IMR-90 (cell line): Measurements from ENCODE around the gene CAPS2. TPM values are rescaled to one million over a fixed set of nuclear protein-coding genes. Genes with fewer than 3 reads are reported as not detected.

ENCODE experiments used
- ATAC-seq: fragments of 200-7000 bp; cut with Tn5 transposase; 2 replicates; pipeline ENCODE4 v1.9.1; 2020; ENCODE audit warnings: low read depth, mild to moderate bottlenecking, moderate library complexity
- BruUV-seq: library from RNA; stranded (reverse); fragments of 400-500 nt; replicated peaks from 2 replicates; lab custom pipeline; 2021; lab: Mats Ljungman, UMichigan
- CTCF ChIA-PET: fragments of 300-600 bp; formaldehyde crosslinking; extraction: SDS; loops from one replicate; lab custom pipeline; 2021; ENCODE audit warnings: antibody characterized with exemption; lab: Yijun Ruan, JAX
- POLR2A ChIA-PET: fragments of 300-600 bp; sonication (Branson Sonifier 250); formaldehyde crosslinking; loops from one replicate; lab custom pipeline; 2022; ENCODE audit warnings: antibody characterized with exemption; ENCODE audit not compliant: unreplicated experiment; lab: Charles Lee
- DNase-seq: peaks from one replicate; pipeline ENCODE4 v3.0.0; 2013
- H2AFZ ChIP-seq: replicated peaks from 2 replicates; pipeline ENCODE3; 2013; ENCODE audit warnings: low read length, mild to moderate bottlenecking; ENCODE audit not compliant: poor library complexity
- H2AK5ac ChIP-seq: 2 replicates; pipeline ENCODE4 v1.6.1; 2013; ENCODE audit warnings: low read depth, low read length, inconsistent platforms
- H2AK9ac ChIP-seq: replicated peaks from 2 replicates; pipeline ENCODE3; 2013; ENCODE audit warnings: mild to moderate bottlenecking, low read depth, low read length, moderate library complexity; ENCODE audit not compliant: poor library complexity
- H2BK120ac ChIP-seq: 2 replicates; pipeline ENCODE4 v1.6.1; 2013; ENCODE audit warnings: low read depth, low read length, inconsistent platforms
- H2BK15ac ChIP-seq: 3 replicates; pipeline ENCODE4 v1.6.1; 2013; ENCODE audit warnings: low read depth, low read length, inconsistent platforms
- H2BK20ac ChIP-seq: 2 replicates; pipeline ENCODE4 v1.6.1; 2013; ENCODE audit warnings: low read depth, mild to moderate bottlenecking, inconsistent platforms, low read length, moderate library complexity
- H2BK5ac ChIP-seq: 2 replicates; pipeline ENCODE4 v1.6.1; 2013; ENCODE audit warnings: mild to moderate bottlenecking, low read depth, low read length, inconsistent platforms; ENCODE audit not compliant: poor library complexity, severe bottlenecking
- H3K14ac ChIP-seq: replicated peaks from 2 replicates; pipeline ENCODE4 v1.6.1; 2013; ENCODE audit warnings: low read depth, low read length, inconsistent platforms
- H3K18ac ChIP-seq: 2 replicates; pipeline ENCODE4 v1.6.1; 2013; ENCODE audit warnings: low read depth, low read length, control low read depth
- H3K23ac ChIP-seq: 2 replicates; pipeline ENCODE4 v1.6.1; 2013; ENCODE audit warnings: low read depth, low read length, inconsistent platforms
- H3K27ac ChIP-seq: 2 replicates; pipeline ENCODE4 v1.5.1; 2013; ENCODE audit warnings: mild to moderate bottlenecking, control low read depth, low read length; ENCODE audit not compliant: insufficient read depth
- H3K27me3 ChIP-seq: 2 replicates; pipeline ENCODE4 v1.6.1; 2013; ENCODE audit warnings: low read length; ENCODE audit not compliant: control insufficient read depth, insufficient read depth
- H3K36me3 ChIP-seq: 2 replicates; pipeline ENCODE4 v1.6.1; 2013; ENCODE audit warnings: low read length, mixed read lengths; ENCODE audit not compliant: control insufficient read depth, insufficient read depth
- H3K4ac ChIP-seq: 2 replicates; pipeline ENCODE4 v1.6.1; 2013; ENCODE audit warnings: low read depth, low read length, inconsistent platforms
- H3K4me1 ChIP-seq: 2 replicates; pipeline ENCODE4 v1.6.1; 2013; ENCODE audit warnings: low read length, mixed read lengths; ENCODE audit not compliant: control insufficient read depth, insufficient read depth
- H3K4me2 ChIP-seq: 2 replicates; pipeline ENCODE4 v1.6.1; 2013; ENCODE audit warnings: low read depth, mild to moderate bottlenecking, control low read depth, low read length, moderate library complexity
- H3K4me3 ChIP-seq: 2 replicates; pipeline ENCODE4 v1.5.1; 2013; ENCODE audit warnings: low read depth, mild to moderate bottlenecking, control low read depth, low read length, moderate library complexity; ENCODE audit not compliant: insufficient read depth
- H3K56ac ChIP-seq: 2 replicates; pipeline ENCODE4 v1.6.1; 2013; ENCODE audit warnings: low read length, inconsistent platforms; ENCODE audit not compliant: insufficient read depth; ENCODE audit errors: extremely low read depth
- H3K79me1 ChIP-seq, 2 experiments: 2 replicates each; pipeline ENCODE4 v1.6.1; 2013; ENCODE audit warnings: low read length in 2 of 2, inconsistent platforms in 1 of 2, low read depth in 1 of 2
- H3K9ac ChIP-seq: 2 replicates; pipeline ENCODE4 v1.6.1; 2013; ENCODE audit warnings: low read depth, low read length, control low read depth
- H3K9me1 ChIP-seq: 2 replicates; pipeline ENCODE4 v1.6.1; 2013; ENCODE audit warnings: low read length, inconsistent platforms; ENCODE audit not compliant: insufficient read depth
- H3K9me3 ChIP-seq: 2 replicates; pipeline ENCODE4 v1.6.1; 2013; ENCODE audit warnings: low read length; ENCODE audit not compliant: control insufficient read depth, insufficient read depth
- H4K20me1 ChIP-seq: 2 replicates; pipeline ENCODE4 v1.6.1; 2013; ENCODE audit warnings: low read length, inconsistent platforms; ENCODE audit not compliant: insufficient read depth
- H4K5ac ChIP-seq: 2 replicates; pipeline ENCODE4 v1.6.1; 2013; ENCODE audit warnings: mild to moderate bottlenecking, low read depth, low read length, control low read depth
- H4K8ac ChIP-seq, 2 experiments: 2 replicates each; pipeline ENCODE4 v1.6.1; 2013; ENCODE audit warnings: low read depth in 2 of 2, low read length in 2 of 2, control low read depth in 1 of 2, inconsistent platforms in 1 of 2
- H4K91ac ChIP-seq: 2 replicates; pipeline ENCODE4 v1.6.1; 2013; ENCODE audit warnings: low read depth, low read length, inconsistent platforms; ENCODE audit not compliant: insufficient read depth
- BHLHE40 ChIP-seq: fragments of 150-350 bp; IDR thresholded peaks from 2 replicates; pipeline ENCODE4 v1.6.1; 2016; ENCODE audit warnings: mild to moderate bottlenecking, low read depth, low read length
- CEBPB ChIP-seq: IDR thresholded peaks from 2 replicates; pipeline ENCODE4 v1.6.1; 2012; ENCODE audit warnings: low read depth, low read length, improper control_type of control experiment
- CHD1 ChIP-seq: IDR thresholded peaks from 2 replicates; pipeline ENCODE4 v1.6.1; 2012; ENCODE audit warnings: low read depth, low read length, improper control_type of control experiment
- CTCF ChIP-seq: conservative IDR thresholded peaks from 2 replicates; pipeline ENCODE4 v1.5.1; 2012; ENCODE audit warnings: mild to moderate bottlenecking, low read depth, low read length, improper control_type of control experiment
- ELK1 ChIP-seq: fragments of 150-350 bp; IDR thresholded peaks from 2 replicates; pipeline ENCODE4 v1.6.1; 2016; ENCODE audit warnings: low read depth, mild to moderate bottlenecking, low read length, moderate library complexity, borderline replicate concordance
- FOS ChIP-seq: fragments of 150-350 bp; IDR thresholded peaks from 2 replicates; pipeline ENCODE4 v1.6.1; 2016; ENCODE audit warnings: low read depth, low read length
- MAFK ChIP-seq: IDR thresholded peaks from 2 replicates; pipeline ENCODE4 v1.6.1; 2012; ENCODE audit warnings: low read depth, low read length, improper control_type of control experiment
- MAZ ChIP-seq: IDR thresholded peaks from 2 replicates; pipeline ENCODE4 v1.6.1; 2012; ENCODE audit warnings: low read depth, mild to moderate bottlenecking, low read length, improper control_type of control experiment, moderate library complexity, borderline replicate concordance
- MXI1 ChIP-seq: IDR thresholded peaks from 2 replicates; pipeline ENCODE4 v1.6.1; 2012; ENCODE audit warnings: low read depth, mild to moderate bottlenecking, low read length, moderate library complexity, borderline replicate concordance
- NFE2L2 ChIP-seq: fragments of 150-350 bp; IDR thresholded peaks from 2 replicates; pipeline ENCODE4 v1.6.1; 2016; ENCODE audit warnings: low read depth, mild to moderate bottlenecking, low read length
- POLR2A ChIP-seq: IDR thresholded peaks from 2 replicates; pipeline ENCODE4 v1.6.1; 2012; ENCODE audit warnings: mild to moderate bottlenecking, low read depth, low read length
- RAD21 ChIP-seq: IDR thresholded peaks from 2 replicates; pipeline ENCODE4 v1.6.1; 2012; ENCODE audit warnings: low read length, improper control_type of control experiment
- RCOR1 ChIP-seq: IDR thresholded peaks from 2 replicates; pipeline ENCODE4 v1.6.1; 2012; ENCODE audit warnings: mild to moderate bottlenecking, low read length, improper control_type of control experiment; ENCODE audit not compliant: insufficient replicate concordance
- RFX5 ChIP-seq: IDR thresholded peaks from 2 replicates; pipeline ENCODE4 v1.8.0; 2012; ENCODE audit warnings: low read depth, mild to moderate bottlenecking, low read length, moderate library complexity
- SMC3 ChIP-seq: fragments of 150-350 bp; IDR thresholded peaks from 2 replicates; pipeline ENCODE4 v1.6.1; 2016; ENCODE audit warnings: low read depth, mild to moderate bottlenecking, antibody characterized with exemption, low read length, moderate library complexity
- USF2 ChIP-seq: fragments of 150-350 bp; IDR thresholded peaks from 2 replicates; pipeline ENCODE4 v1.6.1; 2017; ENCODE audit warnings: mild to moderate bottlenecking, antibody characterized with exemption, low read length, low read depth
- dilution Hi-C: fragments of 300-500 bp; cut with HindIII; formaldehyde crosslinking; loops from one replicate; pipeline ENCODE4 v1.14.3; 2018; ENCODE audit warnings: low sequenced_read_pairs; ENCODE audit not compliant: unreplicated experiment
- in situ Hi-C: fragments of 300-500 bp; cut with MboI; formaldehyde crosslinking; loops from 3 replicates; pipeline ENCODE4 v1.14.3; 2019; ENCODE audit warnings: low sequenced_read_pairs, inconsistent platforms, mixed read lengths
- intact Hi-C: fragments of 100-400 bp; cut with micrococcal nuclease; formaldehyde crosslinking; loops from 2 replicates; pipeline ENCODE4 v1.10.0; 2022
- polyA plus RNA-seq, 3 experiments: library from polyadenylated mRNA; depleted of rRNA; stranded (reverse); fragments of >200 nt; gene quantifications; 2 replicates each; pipeline ENCODE4 v1.2.3, GENCODE V29; 2012; ENCODE audit warnings: low replicate concordance in 1 of 3
- total RNA-seq: library from RNA; depleted of rRNA; stranded (reverse); fragments of >200 nt; gene quantifications from 2 replicates; pipeline ENCODE4 v1.2.3, GENCODE V29; 2012

Gene CAPS2
- total and polyA plus RNA-seq, 2 of the 4 experiments (the other 2 are of a cell fraction) = 1.2 to 2.7 TPM

GRCh38 chr12:75302781-75303180, 27.3 kb downstream of the CAPS2 start:
- Histone ChIP-seq H3K9me3 (no peaks in the 10 kb centered on the region), H2AFZ (no peak overlapping the region), H3K18ac (no peak overlapping the region), H2BK15ac (no peak overlapping the region), H2BK5ac (no peak overlapping the region), H3K56ac (no peak overlapping the region), H3K27ac (no peak overlapping the region), H4K91ac (no peak overlapping the region), H3K23ac (no peak overlapping the region), H2BK20ac (no peak overlapping the region), H3K9ac (no peak overlapping the region), H4K20me1 (no peaks in the 10 kb centered on the region), H3K79me1 (no peaks in the 10 kb centered on the region), H2AK5ac (no peak overlapping the region), H3K27me3 (no peaks in the 10 kb centered on the region), H3K4me1 (no peaks in the 10 kb centered on the region), H2BK120ac (no peak overlapping the region), H3K4ac (no peak overlapping the region), H2AK9ac (no peak overlapping the region), H3K4me2 (no peak overlapping the region), H4K5ac (no peak overlapping the region), H3K14ac (no peak overlapping the region), H3K4me3 (no peak overlapping the region), H4K8ac (no peak overlapping the region), H3K36me3 (no peaks in the 10 kb centered on the region), H3K9me1 (no peaks in the 10 kb centered on the region)
- dilution Hi-C loops = no loop called here
- in situ Hi-C loops = no loop called here
- ChIA-PET POLR2A (no interaction called here), CTCF (no interaction called here)
- TF ChIP-seq CEBPB (no peak), FOS (no peak), SMC3 (no peak), NFE2L2 (no peak), CHD1 (no peak), MXI1 (no peak), RCOR1 (no peak), RAD21 (no peak), ELK1 (no peak), BHLHE40 (no peak), POLR2A (no peak), USF2 (no peak), MAFK (no peak), MAZ (no peak), RFX5 (no peak), CTCF (no peak)
- ATAC-seq = no peak
- intact Hi-C loops = no loop called here
- BruUV-seq = no TSS peak
- no peak for DNase-seq
